IPS-18a (cell line): ENCODE results near the gene EPHA6.
"Not testable (repeated sequence)": the region's sequence is repeated elsewhere in the genome, so short reads cannot be mapped to it uniquely, and the experiment has no call there.

ENCODE experiments used
- H3K27ac ChIP-seq: one replicate; pipeline ENCODE4 v1.5.1; 2013; ENCODE audit warnings: low read length
- H3K27me3 ChIP-seq: one replicate; pipeline ENCODE4 v1.6.1; 2013; ENCODE audit warnings: mild to moderate bottlenecking, low read length; ENCODE audit not compliant: control insufficient read depth, insufficient read depth
- H3K36me3 ChIP-seq: one replicate; pipeline ENCODE4 v1.6.1; 2013; ENCODE audit warnings: low read depth, low read length; ENCODE audit not compliant: control insufficient read depth
- H3K4me1 ChIP-seq: one replicate; pipeline ENCODE4 v1.6.1; 2013; ENCODE audit warnings: low read depth, low read length; ENCODE audit not compliant: control insufficient read depth
- H3K4me3 ChIP-seq: one replicate; pipeline ENCODE4 v1.5.1; 2013; ENCODE audit warnings: low read length
- H3K9ac ChIP-seq: one replicate; pipeline ENCODE4 v1.6.1; 2013; ENCODE audit warnings: mild to moderate bottlenecking, low read length, moderate library complexity
- H3K9me3 ChIP-seq: one replicate; pipeline ENCODE4 v1.6.1; 2013; ENCODE audit warnings: low read depth, low read length; ENCODE audit not compliant: control insufficient read depth

EPHA6 gene

DNA sequence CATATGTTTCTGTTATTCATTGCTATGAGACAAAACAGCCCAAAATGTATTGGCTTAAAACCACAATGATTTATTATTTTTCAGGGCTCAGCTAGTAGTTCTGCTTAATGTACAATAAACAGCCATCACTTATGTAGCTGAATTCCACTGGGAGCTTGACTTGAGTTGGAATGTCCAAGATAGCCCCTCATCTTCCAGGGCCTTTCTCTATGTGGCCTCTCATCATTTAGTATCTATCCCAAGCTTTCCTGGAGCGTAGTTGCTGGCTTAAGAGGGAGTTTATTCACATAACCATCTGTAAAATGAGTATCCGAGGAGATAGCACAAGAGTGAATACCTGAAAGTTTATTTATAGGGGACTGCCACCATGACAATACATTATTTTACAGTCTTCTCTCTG is 176.8 kb downstream of the EPHA6 start:
- H3K4me1 ChIP-seq = no peaks in the 10 kb centered on the region
- H3K9me3 ChIP-seq = no peaks in the 10 kb centered on the region
- H3K4me3 ChIP-seq = no peak overlapping the region
- no peaks in the 10 kb centered on the region for H3K36me3 ChIP-seq
- H3K9ac ChIP-seq = no peak overlapping the region
- no peaks in the 10 kb centered on the region for H3K27me3 ChIP-seq
- H3K27ac ChIP-seq = no peak overlapping the region

DNA sequence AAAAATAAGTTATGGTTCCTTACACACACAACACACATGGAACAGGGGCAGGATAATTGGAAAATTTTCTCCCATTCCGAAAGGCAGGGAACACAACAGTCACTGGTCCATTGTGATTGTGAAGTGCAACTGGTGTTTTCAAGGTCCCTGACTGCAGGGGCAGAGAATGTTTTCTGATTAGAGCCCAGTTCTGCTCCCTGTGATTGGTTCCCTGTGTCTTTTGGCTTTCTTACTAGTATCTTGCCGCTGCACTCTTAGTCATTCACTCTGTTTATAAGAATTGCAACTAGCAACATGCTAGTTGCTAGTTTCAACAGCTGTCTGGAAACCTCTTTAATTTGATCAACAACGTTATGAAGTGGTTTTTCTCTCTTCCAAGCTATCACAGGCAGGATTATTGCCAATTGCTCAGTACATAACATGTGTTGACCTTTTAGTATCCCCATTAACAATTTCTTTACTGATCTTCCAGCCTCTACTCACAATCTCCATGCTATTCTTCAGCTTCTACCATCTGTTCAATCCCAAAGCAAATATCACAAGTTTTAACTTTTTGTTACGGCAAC is 177.5 kb downstream of the EPHA6 start:
- no peaks in the 10 kb centered on the region for H3K27me3 ChIP-seq

DNA sequence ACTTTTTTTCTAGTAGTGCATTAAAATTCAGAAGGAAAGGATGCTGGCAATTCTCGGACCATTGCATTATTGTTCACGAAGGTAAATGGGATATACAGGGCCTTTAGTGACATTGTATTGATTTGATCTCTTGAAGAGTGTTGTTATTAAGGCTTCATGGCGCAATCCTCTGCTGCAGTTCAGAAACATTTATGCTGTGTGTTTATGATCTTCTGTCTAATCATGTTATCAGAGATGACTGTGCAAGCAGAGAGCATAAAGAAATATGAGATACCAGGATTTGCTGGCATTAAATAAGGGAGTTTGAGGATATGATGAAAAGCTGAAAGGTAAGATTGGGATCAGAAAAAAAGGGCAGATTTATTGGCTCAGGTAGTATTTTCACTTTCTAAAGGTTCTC is 180.6 kb downstream of the EPHA6 start:
- Histone ChIP-seq H3K9ac (no peak overlapping the region), H3K4me3 (no peak overlapping the region), H3K27me3 (no peaks in the 10 kb centered on the region), H3K36me3 (no peaks in the 10 kb centered on the region), H3K27ac (no peak overlapping the region), H3K4me1 (no peaks in the 10 kb centered on the region), H3K9me3 (no peaks in the 10 kb centered on the region)

More for the DNA sequence above, 177.5 kb downstream of the EPHA6 start:
- no peaks in the 10 kb centered on the region for H3K4me1 ChIP-seq
- H3K4me3 ChIP-seq = no peak overlapping the region
- H3K9ac ChIP-seq = no peak overlapping the region
- no peak overlapping the region for H3K27ac ChIP-seq
- H3K9me3 ChIP-seq = no peaks in the 10 kb centered on the region
- H3K36me3 ChIP-seq = no peaks in the 10 kb centered on the region

DNA sequence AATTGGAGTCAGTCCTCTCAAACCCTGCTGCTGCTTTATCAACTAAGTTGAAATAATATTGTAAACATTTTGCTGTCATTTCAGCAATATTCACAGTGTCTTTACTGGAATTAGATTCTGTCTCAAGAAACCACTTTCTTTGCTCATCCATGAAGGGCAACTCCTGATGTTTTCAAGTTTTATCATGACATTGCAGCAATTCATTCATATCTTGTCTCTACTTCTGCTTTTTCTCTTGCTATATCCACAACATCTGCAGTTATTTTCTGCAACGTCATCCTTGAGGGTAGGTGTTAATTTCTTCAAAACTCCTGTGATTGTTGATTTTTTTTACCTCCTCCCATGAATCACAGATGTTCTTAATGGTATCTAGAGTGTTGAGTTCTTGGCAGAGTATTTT is 181.6 kb downstream of the EPHA6 start:
- Histone ChIP-seq H3K4me1 (no peaks in the 10 kb centered on the region), H3K4me3 (no peak overlapping the region), H3K27ac (no peak overlapping the region), H3K9me3 (no peaks in the 10 kb centered on the region), H3K27me3 (no peaks in the 10 kb centered on the region), H3K36me3 (no peaks in the 10 kb centered on the region), H3K9ac (no peak overlapping the region)

DNA sequence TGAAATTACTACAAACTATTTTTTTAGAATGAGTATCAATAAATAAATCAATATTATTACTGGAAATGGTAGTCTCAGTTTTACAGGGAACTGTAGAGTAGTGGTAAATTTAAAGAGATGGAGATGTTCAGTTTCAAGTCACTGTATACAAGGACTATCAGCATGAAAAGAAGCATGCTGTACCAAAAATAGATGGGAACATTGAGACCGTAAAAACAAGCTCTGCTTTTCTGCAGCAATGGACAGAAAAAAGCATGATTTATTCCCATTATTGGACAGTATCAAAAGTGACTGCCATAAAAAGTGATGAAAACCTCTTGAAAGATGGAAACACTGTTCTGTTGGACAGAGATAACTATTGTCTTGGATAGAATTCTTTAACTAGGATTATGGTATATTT is 187.2 kb downstream of the EPHA6 start:
- Histone ChIP-seq H3K36me3 (no peaks in the 10 kb centered on the region), H3K9me3 (no peaks in the 10 kb centered on the region), H3K27ac (no peak overlapping the region), H3K9ac (no peak overlapping the region), H3K4me3 (no peak overlapping the region), H3K4me1 (no peaks in the 10 kb centered on the region), H3K27me3 (no peaks in the 10 kb centered on the region)

DNA sequence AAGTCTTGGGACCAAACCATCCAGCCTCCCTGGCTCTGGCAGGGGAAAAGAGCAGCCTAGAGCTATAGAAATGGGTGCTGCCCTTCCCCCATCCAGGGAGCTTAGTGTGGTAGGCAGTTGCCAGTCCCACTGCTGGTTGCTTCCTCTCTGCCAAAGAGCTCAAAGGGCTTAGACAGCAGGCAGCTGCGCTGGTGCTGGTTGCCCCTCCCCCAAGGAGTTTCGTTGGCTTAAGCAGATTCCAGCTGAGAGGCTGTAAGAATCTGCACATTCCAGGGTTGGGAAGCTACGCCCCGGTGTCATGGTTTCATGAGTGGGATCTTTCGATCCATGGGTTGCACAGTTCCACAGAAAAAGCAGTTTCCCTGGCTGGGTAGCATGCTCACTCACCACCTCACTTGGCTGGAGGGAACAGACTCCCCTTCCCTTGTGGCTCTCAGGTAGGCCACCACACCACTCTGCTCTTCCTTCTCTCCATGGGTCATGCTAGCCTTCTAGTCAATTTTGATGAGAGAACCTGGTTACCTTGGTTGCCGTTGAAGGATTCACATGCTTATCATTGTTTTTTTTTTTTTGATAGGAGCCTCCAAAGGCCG is 195.1 kb downstream of the EPHA6 start:
- Histone ChIP-seq H3K4me1 (peaks cover 9% of the 10 kb centered on the region), H3K9ac (no peak overlapping the region), H3K4me3 (no peak overlapping the region), H3K9me3 (no peaks in the 10 kb centered on the region), H3K27ac (no peak overlapping the region), H3K27me3 (no peaks in the 10 kb centered on the region), H3K36me3 (no peaks in the 10 kb centered on the region)

DNA sequence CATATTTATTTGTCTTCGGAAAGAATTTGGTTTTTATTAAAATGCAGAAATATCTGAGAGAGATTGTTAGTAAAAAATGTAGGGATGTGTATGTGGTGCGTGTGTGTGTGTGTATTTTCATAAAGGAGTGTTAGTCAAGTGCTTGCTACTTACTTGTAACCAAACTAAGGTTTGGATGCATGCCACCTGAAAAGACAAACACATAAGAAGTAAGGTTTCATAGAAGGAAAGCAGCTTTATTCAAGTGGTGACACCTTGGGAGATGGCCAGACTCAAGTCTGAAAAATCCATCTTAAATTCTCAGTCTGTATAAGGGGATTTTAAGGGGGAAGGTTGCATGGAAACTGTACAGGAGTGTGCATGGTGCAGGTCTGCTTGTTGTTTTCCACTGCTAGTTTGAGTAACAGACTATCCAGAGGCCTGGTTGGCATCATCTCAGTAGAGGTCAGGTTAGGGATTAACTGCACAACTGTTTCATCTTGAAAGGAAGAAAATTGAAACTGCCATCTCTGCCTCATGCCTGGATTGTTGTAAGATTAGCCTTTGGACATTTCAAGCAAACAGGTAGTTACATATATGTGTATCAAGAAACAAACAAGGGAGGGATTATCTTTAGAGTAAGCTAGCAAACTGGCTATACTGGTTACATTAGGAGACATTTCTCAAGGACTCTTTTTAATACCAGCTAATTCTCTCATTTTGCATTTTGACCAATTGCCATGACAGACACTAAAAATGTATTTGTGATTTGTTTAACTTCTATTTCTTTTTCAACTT is 196.7 kb downstream of the EPHA6 start:
- peaks cover 9% of the 10 kb centered on the region for H3K4me1 ChIP-seq

DNA sequence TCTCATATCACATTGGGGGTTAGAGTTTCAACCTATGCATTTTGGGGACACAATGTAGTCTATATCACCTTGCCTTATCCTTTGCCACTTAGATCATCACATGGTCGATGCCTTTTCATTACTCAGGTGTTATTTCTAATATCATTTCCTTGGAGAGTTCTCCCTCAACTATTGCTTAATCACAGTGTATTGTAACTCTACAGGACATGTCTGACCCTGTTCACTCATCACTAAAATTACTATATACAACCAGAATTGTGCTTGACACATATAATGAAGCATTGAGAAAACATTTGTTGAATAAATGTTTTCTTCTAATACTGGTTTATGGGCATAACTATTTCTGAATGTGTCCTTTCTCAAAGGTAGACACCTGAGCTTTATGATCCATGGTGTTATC is 207.4 kb downstream of the EPHA6 start:
- Histone ChIP-seq H3K9ac (no peak overlapping the region), H3K36me3 (no peaks in the 10 kb centered on the region), H3K27ac (no peak overlapping the region), H3K27me3 (no peaks in the 10 kb centered on the region), H3K4me1 (no peaks in the 10 kb centered on the region), H3K4me3 (no peak overlapping the region), H3K9me3 (no peaks in the 10 kb centered on the region)

More for the DNA sequence above, 196.7 kb downstream of the EPHA6 start:
- Histone ChIP-seq H3K36me3 (no peaks in the 10 kb centered on the region), H3K27me3 (no peaks in the 10 kb centered on the region), H3K9me3 (no peaks in the 10 kb centered on the region), H3K4me3 (no peak overlapping the region), H3K9ac (no peak overlapping the region), H3K27ac (no peak overlapping the region)

DNA sequence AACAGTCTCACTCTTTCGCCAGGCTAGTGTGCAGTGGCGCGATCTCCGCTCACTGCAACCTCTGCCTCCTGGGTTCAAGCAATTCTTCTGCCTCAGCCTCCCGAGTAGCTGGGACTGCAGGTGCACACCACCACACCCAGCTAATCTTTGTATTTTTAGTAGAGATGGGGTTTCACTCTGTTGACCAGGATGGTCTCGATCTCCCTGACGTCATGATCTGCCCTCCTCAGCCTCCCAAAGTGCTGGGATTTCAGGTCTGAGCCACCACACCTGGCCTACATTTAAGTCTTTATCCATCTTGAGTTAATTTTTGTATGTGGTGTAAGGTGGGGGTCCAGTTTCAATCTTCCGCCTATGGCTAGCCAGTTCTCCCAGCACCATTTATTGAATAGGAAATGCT is 211.2 kb downstream of the EPHA6 start:
- H3K9ac ChIP-seq, H3K27ac ChIP-seq, H3K4me3 ChIP-seq, H3K4me1 ChIP-seq, H3K27me3 ChIP-seq, H3K36me3 ChIP-seq, H3K9me3 ChIP-seq: not testable (repeated sequence)

DNA sequence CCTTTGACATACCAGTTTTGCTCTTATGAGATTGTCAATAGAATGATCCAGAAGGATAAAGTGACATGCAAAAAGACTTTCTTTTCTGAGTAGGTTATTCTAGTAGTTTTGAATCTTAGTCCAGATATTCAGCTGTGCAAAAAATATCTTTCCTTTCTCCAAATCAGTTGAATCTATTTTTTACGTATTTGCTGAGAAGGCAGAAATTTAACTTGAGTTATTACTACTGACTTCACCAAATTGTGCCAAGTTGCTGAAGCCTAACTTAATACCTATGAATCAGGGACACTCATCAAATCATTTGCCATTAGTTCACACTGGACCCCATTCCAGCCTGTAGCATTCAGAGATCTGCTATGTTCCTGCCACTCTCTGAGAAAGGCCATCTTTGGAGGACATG is 215.6 kb downstream of the EPHA6 start:
- H3K4me1 ChIP-seq = no peaks in the 10 kb centered on the region
- no peaks in the 10 kb centered on the region for H3K27me3 ChIP-seq
- no peak overlapping the region for H3K4me3 ChIP-seq
- no peak overlapping the region for H3K9ac ChIP-seq
- H3K36me3 ChIP-seq = no peaks in the 10 kb centered on the region
- H3K27ac ChIP-seq = no peak overlapping the region
- H3K9me3 ChIP-seq = no peaks in the 10 kb centered on the region

DNA sequence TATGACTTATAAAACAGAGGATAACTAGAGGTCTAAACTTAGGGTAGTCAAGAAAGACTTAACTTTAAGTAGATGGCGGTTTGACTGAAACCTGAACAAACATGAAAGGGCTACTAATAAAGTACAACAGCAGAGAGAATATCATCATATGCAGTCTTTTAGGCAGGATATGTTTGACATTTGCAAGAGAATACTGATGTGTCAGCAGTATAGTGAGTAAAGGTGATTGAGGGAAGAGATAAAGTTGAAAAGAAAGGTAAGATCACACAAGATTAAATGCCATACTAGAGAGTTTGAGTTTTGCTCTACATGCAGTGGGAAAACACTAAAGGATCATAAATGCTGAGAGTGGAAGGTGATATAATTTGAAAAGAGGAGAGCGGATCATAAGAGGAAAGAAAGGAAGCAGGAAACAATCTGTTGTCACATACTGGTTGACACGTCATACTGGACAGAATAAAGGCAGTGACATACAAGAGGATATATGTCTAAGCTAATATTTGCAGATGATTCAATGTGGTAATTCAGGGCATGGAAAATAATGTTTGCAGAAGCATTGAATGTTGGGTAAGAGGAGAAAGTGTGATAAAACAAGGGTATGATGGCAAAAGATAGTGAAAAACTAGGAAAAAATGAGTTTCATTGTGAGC is 223.0 kb downstream of the EPHA6 start:
- Histone ChIP-seq H3K27me3 (no peaks in the 10 kb centered on the region), H3K9me3 (no peaks in the 10 kb centered on the region), H3K4me3 (no peak overlapping the region), H3K9ac (no peak overlapping the region), H3K36me3 (no peaks in the 10 kb centered on the region), H3K27ac (no peak overlapping the region), H3K4me1 (no peaks in the 10 kb centered on the region)
